ENCODE measurements around the gene TRIM13. TPM values are rescaled to one million over a fixed set of nuclear protein-coding genes. Genes with fewer than 3 reads are reported as not detected.

Gene TRIM13
- 23.7 and 29.0 TPM in 2 replicates for total RNA-seq

GRCh38 chr13:49996951-49997895 lies at the start of gene TRIM13:
TSS of gene TRIM13 (plus strand) at chr13:49997042. CDS start at chr13:50011941, 14,899 bp downstream.

DNA sequence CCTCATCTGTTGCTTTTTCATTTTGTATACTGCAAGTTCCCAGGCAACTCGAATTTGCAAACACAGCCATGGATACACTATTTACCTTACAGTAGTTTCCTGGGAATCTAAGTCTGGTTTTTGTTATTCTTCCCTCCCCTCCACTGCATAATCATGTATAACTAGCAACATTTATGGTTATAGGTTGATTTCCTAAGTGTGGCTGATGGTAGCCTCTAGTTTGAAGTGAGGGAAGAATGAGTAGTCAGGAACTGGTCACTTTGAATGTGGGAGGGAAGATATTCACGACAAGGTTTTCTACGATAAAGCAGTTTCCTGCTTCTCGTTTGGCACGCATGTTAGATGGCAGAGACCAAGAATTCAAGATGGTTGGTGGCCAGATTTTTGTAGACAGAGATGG lies 18.4 kb downstream of the TRIM13 start, which contains the start of gene KCNRG:
Gene KCNRG (plus strand): TSS at position 187 of the 400 bp plus-strand sequence. CDS start 50 bp downstream, at position 237.

Small RNAs within 50 kb of the gene (small RNA-seq; reads per million reads assigned to genes)
- 59.7 reads per million, percentile 97 among the genes with 10 or more reads in this experiment for gene MIR16-1
- not detected for gene MIR3613
- not detected for gene RF02105
- not detected for gene RF02106
- gene RF02107: not detected
- not detected for gene RF02108

Other genes starting within 250 kb of the TRIM13 start
- 32.1 and 33.8 TPM in 2 replicates for gene KPNA3, start 204.4 kb upstream of the TRIM13 start, total RNA-seq
- gene SPRYD7, start 60.7 kb upstream of the TRIM13 start, total RNA-seq: 5.5 and 6.0 TPM in 2 replicates
- 3.0 and 3.9 TPM in 2 replicates for gene KCNRG, start 18.4 kb downstream of the TRIM13 start, total RNA-seq